ENCODE results near the gene SRSF4. TPM values are rescaled to one million over a fixed set of nuclear protein-coding genes. Genes with fewer than 3 reads are reported as not detected.

Gene SRSF4
- total and polyA plus RNA-seq, 10 of the 15 experiments (the other 5 are each of a cell fraction or from before 2014, with no cell fraction given) = 17.2 to 107 (median 78.6) TPM

DNA sequence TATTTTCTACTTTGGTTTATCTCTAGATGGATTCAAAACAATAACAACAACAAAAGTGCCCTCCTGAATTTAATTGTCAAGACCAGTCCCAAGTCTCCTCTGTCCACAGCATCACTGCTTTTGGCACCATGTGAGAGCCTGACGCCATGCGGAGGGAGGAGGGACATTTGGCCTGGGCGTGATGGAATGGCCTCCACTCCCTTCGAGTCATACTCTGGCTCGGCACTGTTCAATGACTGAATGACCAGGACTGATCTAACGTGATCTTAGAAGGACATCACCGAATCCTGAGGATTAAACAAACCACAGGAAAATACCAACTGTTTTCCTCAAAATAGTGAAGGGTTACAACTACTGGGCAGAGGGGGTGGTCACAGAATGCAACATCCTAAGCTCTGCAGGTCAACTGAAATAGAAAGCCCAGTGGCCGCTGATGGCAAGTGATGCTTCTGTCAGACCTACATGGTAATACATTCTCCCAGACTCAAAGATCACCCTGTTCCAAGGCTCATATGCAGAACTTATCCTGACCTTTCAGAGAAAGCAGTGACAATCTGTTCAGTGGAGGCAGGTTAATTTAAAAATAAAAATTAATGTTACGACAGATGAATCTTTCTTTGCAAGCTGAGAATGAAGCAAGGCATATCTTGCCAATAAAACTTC lies 19.1 kb downstream of the SRSF4 start:
- H3K9ac ChIP-seq (ENCODE audit: control insufficient read depth, insufficient read depth, low read length) = no peak overlapping the region
- H3K4me3 ChIP-seq = no peak overlapping the region
- no peaks in the 10 kb centered on the region for H4K20me1 ChIP-seq (ENCODE audit: control insufficient read depth, insufficient read depth)
- no TSS peak for BruUV-seq (replicated peaks)
- SMC1A ChIA-PET (ENCODE audit: uncharacterized antibody, unreplicated experiment) = interaction anchor here (1.0 to 1.5 kb wide), 2 partner anchors 17 to 99 kb away, joined by 3 to 4 read pairs; no protein-coding TSS in a partner anchor
- ATAC-seq (no peak), DNase-seq (ENCODE audit: low read depth, low spot score) (no peak), FAIRE-seq (no peak)
- POLR2A ChIA-PET = no interaction called here
- CTCF ChIA-PET = interaction anchor here (1.4 kb wide), 1 partner anchor 8 kb away, joined by 3 read pairs; no protein-coding TSS in a partner anchor
- no peaks in the 10 kb centered on the region for H3K27me3 ChIP-seq (replicated peaks in 1 of 2; ENCODE audit: control insufficient read depth in 2 of 2, insufficient read depth in 2 of 2, low read length in 1 of 2)
- peaks cover 21 to 56% of the 10 kb centered on the region in 2 experiments for H3K36me3 ChIP-seq (ENCODE audit: control insufficient read depth in 2 of 2, insufficient read depth in 2 of 2, low read length in 1 of 2)
- no peak overlapping the region for H2AFZ ChIP-seq (ENCODE audit: control insufficient read depth, low read depth, low read length)
- H3K79me2 ChIP-seq (ENCODE audit: control insufficient read depth, insufficient read depth, low read length) = peaks cover 44% of the 10 kb centered on the region
- no peak overlapping the region for H3K4me2 ChIP-seq (ENCODE audit: control insufficient read depth, insufficient read depth)
- TF ChIP-seq POLR2AphosphoS5 (IDR thresholded peaks at IDR 0.05; ENCODE audit: low read length) (0 out of 2 replicates have a peak, but pooled peaks have one; percentile 15), IRF4 (IDR thresholded peaks at IDR 0.05; ENCODE audit: low read depth, low read length) (no peak)
- in situ Hi-C loops (cut with MboI) = no loop called here
- intact Hi-C loops (cut with micrococcal nuclease; ENCODE audit: unreplicated experiment) = no loop called here
- no peaks in the 10 kb centered on the region for H3K4me1 ChIP-seq (ENCODE audit: control insufficient read depth, insufficient read depth, low read length)
- RAD21 ChIA-PET (ENCODE audit: unreplicated experiment) = no interaction called here
- 90% methylated on average over 9 of the region's 9 CpGs for WGBS (ENCODE audit: insufficient coverage, insufficient replicate concordance, low lambda C conversion rate, missing lambda C conversion rate)
- no peaks in the 10 kb centered on the region for H3K9me3 ChIP-seq (replicated peaks; ENCODE audit: control insufficient read depth, insufficient read depth, low read length)
- H3K27ac ChIP-seq (ENCODE audit: control insufficient read depth, insufficient read depth) = no peak overlapping the region

DNA sequence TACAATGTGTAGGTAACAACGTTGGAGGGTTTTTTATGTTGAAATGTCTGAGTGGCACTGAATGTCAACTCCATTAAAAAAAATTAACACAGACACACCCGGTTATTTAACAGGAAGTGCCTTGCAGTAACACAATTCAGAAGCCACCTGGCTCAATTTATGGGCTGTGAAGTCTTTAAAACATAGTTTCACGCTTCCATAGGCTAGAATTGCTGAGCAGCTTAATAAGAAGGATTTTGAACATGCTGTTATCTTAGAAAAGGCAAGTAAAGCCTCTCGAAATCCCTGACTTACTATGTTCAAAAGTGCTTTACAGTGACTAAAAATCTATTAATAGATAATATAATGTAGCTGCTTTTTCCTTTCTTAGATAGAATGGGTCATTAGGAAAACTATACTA lies 19.7 kb downstream of the SRSF4 start:
- intact Hi-C loops (cut with micrococcal nuclease; ENCODE audit: unreplicated experiment) = no loop called here
- Histone ChIP-seq H3K4me3 (no peak overlapping the region), H4K20me1 (ENCODE audit: control insufficient read depth, insufficient read depth) (0 out of 2 replicates have a peak, but pooled peaks cover 2% of the 10 kb centered on the region), H3K36me3 (ENCODE audit: control insufficient read depth in 2 of 2, insufficient read depth in 2 of 2, low read length in 1 of 2) (peaks cover 21 to 51% of the 10 kb centered on the region in 2 experiments), H3K9me3 (replicated peaks; ENCODE audit: control insufficient read depth, insufficient read depth, low read length) (no peaks in the 10 kb centered on the region), H3K9ac (ENCODE audit: control insufficient read depth, insufficient read depth, low read length) (no peak overlapping the region), H3K4me1 (ENCODE audit: control insufficient read depth, insufficient read depth, low read length) (no peaks in the 10 kb centered on the region), H3K4me2 (ENCODE audit: control insufficient read depth, insufficient read depth) (no peak overlapping the region), H3K27ac (ENCODE audit: control insufficient read depth, insufficient read depth) (no peak overlapping the region), H3K27me3 (replicated peaks in 1 of 2; ENCODE audit: control insufficient read depth in 2 of 2, insufficient read depth in 2 of 2, low read length in 1 of 2) (no peaks in the 10 kb centered on the region), H3K79me2 (ENCODE audit: control insufficient read depth, insufficient read depth, low read length) (peaks cover 41% of the 10 kb centered on the region), H2AFZ (ENCODE audit: control insufficient read depth, low read depth, low read length) (no peak overlapping the region)
- FAIRE-seq = no peak
- ChIA-PET RAD21 (ENCODE audit: unreplicated experiment) (no interaction called here), SMC1A (ENCODE audit: uncharacterized antibody, unreplicated experiment) (interaction anchor here (1.5 kb wide), 1 partner anchor 98 kb away, joined by 4 read pairs; no protein-coding TSS in a partner anchor), POLR2A (no interaction called here), CTCF (interaction anchor here (1.4 kb wide), 1 partner anchor 9 kb away, joined by 3 read pairs; no protein-coding TSS in a partner anchor)
- ATAC-seq = no peak
- WGBS (ENCODE audit: insufficient coverage, insufficient replicate concordance, low lambda C conversion rate, missing lambda C conversion rate) = 68% methylated on average over 4 of the region's 4 CpGs
- in situ Hi-C loops (cut with MboI) = no loop called here
- no TSS peak for BruUV-seq (replicated peaks)
- DNase-seq (ENCODE audit: low read depth, low spot score) = no peak
- TF ChIP-seq SMAD1 (IDR thresholded peaks at IDR 0.05; ENCODE audit: low read depth, partially characterized antibody) (no peak), SREBF2 (IDR thresholded peaks at IDR 0.05; ENCODE audit: low read length) (no peak), MYB (IDR thresholded peaks at IDR 0.05; ENCODE audit: borderline replicate concordance, low read depth, low read length) (no peak), CEBPB (IDR thresholded peaks at IDR 0.05; ENCODE audit: borderline replicate concordance in 1 of 2, low read depth in 2 of 2, low read length in 2 of 2) (no peak), KLF5 (IDR thresholded peaks at IDR 0.05; ENCODE audit: partially characterized antibody) (no peak), JUNB (IDR thresholded peaks at IDR 0.05) (no peak), SIN3A (IDR thresholded peaks at IDR 0.05; ENCODE audit: low read depth, low read length) (no peak), SREBF1 (IDR thresholded peaks at IDR 0.05; ENCODE audit: low read length) (no peak), CHD4 (IDR thresholded peaks at IDR 0.05) (no peak)
- TF ChIP-seq, protein P1, sequence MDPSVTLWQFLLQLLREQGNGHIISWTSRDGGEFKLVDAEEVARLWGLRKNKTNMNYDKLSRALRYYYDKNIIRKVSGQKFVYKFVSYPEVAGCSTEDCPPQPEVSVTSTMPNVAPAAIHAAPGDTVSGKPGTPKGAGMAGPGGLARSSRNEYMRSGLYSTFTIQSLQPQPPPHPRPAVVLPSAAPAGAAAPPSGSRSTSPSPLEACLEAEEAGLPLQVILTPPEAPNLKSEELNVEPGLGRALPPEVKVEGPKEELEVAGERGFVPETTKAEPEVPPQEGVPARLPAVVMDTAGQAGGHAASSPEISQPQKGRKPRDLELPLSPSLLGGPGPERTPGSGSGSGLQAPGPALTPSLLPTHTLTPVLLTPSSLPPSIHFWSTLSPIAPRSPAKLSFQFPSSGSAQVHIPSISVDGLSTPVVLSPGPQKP (IDR thresholded peaks at IDR 0.05; ENCODE audit: low read depth, low read length) = no peak
- TF ChIP-seq, protein P2, sequence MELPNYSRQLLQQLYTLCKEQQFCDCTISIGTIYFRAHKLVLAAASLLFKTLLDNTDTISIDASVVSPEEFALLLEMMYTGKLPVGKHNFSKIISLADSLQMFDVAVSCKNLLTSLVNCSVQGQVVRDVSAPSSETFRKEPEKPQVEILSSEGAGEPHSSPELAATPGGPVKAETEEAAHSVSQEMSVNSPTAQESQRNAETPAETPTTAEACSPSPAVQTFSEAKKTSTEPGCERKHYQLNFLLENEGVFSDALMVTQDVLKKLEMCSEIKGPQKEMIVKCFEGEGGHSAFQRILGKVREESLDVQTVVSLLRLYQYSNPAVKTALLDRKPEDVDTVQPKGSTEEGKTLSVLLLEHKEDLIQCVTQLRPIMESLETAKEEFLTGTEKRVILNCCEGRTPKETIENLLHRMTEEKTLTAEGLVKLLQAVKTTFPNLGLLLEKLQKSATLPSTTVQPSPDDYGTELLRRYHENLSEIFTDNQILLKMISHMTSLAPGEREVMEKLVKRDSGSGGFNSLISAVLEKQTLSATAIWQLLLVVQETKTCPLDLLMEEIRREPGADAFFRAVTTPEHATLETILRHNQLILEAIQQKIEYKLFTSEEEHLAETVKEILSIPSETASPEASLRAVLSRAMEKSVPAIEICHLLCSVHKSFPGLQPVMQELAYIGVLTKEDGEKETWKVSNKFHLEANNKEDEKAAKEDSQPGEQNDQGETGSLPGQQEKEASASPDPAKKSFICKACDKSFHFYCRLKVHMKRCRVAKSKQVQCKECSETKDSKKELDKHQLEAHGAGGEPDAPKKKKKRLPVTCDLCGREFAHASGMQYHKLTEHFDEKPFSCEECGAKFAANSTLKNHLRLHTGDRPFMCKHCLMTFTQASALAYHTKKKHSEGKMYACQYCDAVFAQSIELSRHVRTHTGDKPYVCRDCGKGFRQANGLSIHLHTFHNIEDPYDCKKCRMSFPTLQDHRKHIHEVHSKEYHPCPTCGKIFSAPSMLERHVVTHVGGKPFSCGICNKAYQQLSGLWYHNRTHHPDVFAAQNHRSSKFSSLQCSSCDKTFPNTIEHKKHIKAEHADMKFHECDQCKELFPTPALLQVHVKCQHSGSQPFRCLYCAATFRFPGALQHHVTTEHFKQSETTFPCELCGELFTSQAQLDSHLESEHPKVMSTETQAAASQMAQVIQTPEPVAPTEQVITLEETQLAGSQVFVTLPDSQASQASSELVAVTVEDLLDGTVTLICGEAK (IDR thresholded peaks at IDR 0.05; ENCODE audit: borderline replicate concordance) = no peak

Measured in GM12878 (cell line).